Lower lobe of right lung (tissue), 2 donors: ENCODE measurements around the gene ERC1. TPM values are rescaled to one million over a fixed set of nuclear protein-coding genes. Genes with fewer than 3 reads are reported as not detected.
"Not testable (repeated sequence)": the region's sequence is repeated elsewhere in the genome, so short reads cannot be mapped to it uniquely, and the experiment has no call there.

Source experiments
- ATAC-seq, 2 donors: fragments of 200-7000 bp; cut with Tn5 transposase; one replicate each; pipeline ENCODE4 v1.9.1; 2020 to 2022; ENCODE audit warnings: mild to moderate bottlenecking in 2 of 2, moderate library complexity in 2 of 2
- DNase-seq: peaks from one replicate; pipeline ENCODE4 v3.0.0-alpha.2; 2020
- H3K27ac ChIP-seq: fragments of 200-600 bp; one replicate; pipeline ENCODE4 v1.8.0; 2022
- H3K27me3 ChIP-seq: fragments of 200-600 bp; one replicate; pipeline ENCODE4 v1.8.0; 2022; ENCODE audit warnings: low read depth
- H3K36me3 ChIP-seq: fragments of 200-600 bp; one replicate; pipeline ENCODE4 v1.8.0; 2022; ENCODE audit warnings: mild to moderate bottlenecking
- H3K4me1 ChIP-seq: fragments of 200-600 bp; one replicate; pipeline ENCODE4 v1.8.0; 2022
- H3K4me3 ChIP-seq: fragments of 200-600 bp; one replicate; pipeline ENCODE4 v1.8.0; 2022; ENCODE audit warnings: mild to moderate bottlenecking
- H3K9me3 ChIP-seq: fragments of 200-600 bp; one replicate; pipeline ENCODE4 v1.8.0; 2022
- intact Hi-C: fragments of 100-400 bp; cut with DNase I; formaldehyde crosslinking; loops from one replicate; pipeline ENCODE4 v1.11.0; 2022
- total RNA-seq: library from RNA; stranded (reverse); fragmentation: NEBNext Ultra II Directional; extraction: Animal tissue kit (Norgen Biotek cat#: 25700); gene quantifications from one replicate; pipeline ENCODE4 v1.2.1, GENCODE V29; 2021
- TF ChIP-seq, protein P1 (sequence below): fragments of 200-600 bp; IDR thresholded peaks from one replicate; pipeline ENCODE4 v1.8.0; 2022; ENCODE audit warnings: antibody characterized with exemption, mild to moderate bottlenecking
- donor health status: DM: no; HTN: yes; CAD: no; lungs with severe emphysema.

ERC1 gene
- total RNA-seq, 1 donor from 2014 or later = 66.3 TPM

DNA sequence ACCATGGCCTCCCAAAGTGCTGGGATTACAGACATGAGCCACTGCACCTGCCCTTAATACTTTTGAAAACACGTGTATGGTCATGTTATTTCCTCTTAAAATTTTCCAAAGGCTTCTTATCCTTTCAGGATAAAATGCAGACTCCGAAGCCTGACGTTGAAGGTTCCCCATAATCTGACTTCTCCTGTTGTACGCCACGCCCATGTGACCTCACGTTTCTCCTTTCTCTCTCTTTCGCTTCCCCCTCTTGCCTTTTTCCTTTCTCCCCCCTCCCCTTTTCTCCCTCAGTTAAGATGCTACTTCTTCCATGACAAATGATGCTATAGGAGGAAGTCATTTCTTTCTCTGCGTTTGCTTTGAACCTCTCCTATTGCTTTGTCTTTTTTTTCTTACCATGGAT, 337.4 kb downstream of the ERC1 start:
- Histone ChIP-seq H3K27me3 (no peaks in the 10 kb centered on the region), H3K4me1 (peaks cover 9% of the 10 kb centered on the region), H3K4me3 (no peak overlapping the region), H3K27ac (no peak overlapping the region), H3K36me3 (no peaks in the 10 kb centered on the region), H3K9me3 (no peaks in the 10 kb centered on the region)
- TF ChIP-seq, protein P1, sequence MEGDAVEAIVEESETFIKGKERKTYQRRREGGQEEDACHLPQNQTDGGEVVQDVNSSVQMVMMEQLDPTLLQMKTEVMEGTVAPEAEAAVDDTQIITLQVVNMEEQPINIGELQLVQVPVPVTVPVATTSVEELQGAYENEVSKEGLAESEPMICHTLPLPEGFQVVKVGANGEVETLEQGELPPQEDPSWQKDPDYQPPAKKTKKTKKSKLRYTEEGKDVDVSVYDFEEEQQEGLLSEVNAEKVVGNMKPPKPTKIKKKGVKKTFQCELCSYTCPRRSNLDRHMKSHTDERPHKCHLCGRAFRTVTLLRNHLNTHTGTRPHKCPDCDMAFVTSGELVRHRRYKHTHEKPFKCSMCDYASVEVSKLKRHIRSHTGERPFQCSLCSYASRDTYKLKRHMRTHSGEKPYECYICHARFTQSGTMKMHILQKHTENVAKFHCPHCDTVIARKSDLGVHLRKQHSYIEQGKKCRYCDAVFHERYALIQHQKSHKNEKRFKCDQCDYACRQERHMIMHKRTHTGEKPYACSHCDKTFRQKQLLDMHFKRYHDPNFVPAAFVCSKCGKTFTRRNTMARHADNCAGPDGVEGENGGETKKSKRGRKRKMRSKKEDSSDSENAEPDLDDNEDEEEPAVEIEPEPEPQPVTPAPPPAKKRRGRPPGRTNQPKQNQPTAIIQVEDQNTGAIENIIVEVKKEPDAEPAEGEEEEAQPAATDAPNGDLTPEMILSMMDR = no peak
- peak in 1 of 2 donors; percentile 75 for ATAC-seq
- intact Hi-C loops = no loop called here
- DNase-seq = peak; percentile 62

DNA sequence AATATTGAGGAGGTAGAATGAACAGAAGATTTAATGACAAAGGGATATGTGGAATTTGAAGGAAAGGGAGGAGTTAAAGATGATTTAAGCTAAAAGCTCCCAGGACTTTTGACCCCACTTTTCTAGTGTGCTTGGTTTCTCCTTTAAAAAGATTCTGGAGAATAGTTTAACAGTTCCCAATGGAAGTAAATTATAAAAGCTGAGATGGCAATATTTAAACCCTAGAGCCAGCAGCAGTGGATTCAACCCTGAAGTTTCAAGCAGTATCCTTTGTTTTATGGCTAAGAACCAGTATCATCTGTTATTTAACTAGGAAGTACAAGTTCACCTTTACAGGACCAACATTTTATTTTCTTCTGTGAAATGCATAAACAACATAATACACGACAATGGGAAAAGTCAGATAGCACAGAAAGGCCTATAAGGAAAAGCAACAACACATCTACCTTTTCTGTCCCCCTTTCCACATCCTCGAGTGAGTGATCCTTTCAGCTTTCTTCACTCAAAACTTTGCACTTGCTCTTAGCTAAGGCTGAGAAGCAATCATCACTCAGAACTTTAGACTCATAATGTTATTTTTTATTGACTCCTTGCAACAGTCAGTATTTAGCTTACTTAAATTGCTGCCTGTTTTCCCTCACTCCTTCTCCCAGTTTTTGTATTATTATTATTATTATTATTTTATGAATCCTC, 338.9 kb downstream of the ERC1 start:
- intact Hi-C loops = no loop called here
- Histone ChIP-seq H3K27me3 (no peaks in the 10 kb centered on the region), H3K27ac (no peak overlapping the region), H3K4me1 (peaks cover 7% of the 10 kb centered on the region), H3K4me3 (no peak overlapping the region), H3K36me3 (no peaks in the 10 kb centered on the region), H3K9me3 (no peaks in the 10 kb centered on the region)
- no peak for ATAC-seq
- no peak for DNase-seq
- TF ChIP-seq, protein P1 = no peak

DNA sequence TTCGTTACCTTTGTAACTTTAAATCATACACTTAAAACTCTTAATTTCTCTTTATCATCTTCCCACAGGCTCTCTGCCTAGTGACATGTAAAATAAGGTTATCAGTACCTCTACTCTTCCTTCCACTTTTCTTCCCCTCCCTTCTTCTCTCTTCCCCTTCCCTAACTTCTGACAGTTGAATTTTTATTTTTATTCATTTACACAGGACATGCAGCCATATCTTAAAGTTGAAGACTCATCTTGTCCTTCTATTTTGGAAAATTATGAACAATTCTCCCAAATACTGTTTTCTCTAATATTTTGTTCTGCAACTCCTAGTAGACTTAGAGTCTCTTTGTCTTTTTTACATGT, 339.4 kb downstream of the ERC1 start:
- Histone ChIP-seq H3K36me3 (no peaks in the 10 kb centered on the region), H3K4me1 (peaks cover 2% of the 10 kb centered on the region), H3K27me3 (no peaks in the 10 kb centered on the region), H3K9me3 (no peaks in the 10 kb centered on the region), H3K27ac (no peak overlapping the region), H3K4me3 (no peak overlapping the region)
- ATAC-seq = no peak
- no peak for DNase-seq
- intact Hi-C loops = no loop called here
- TF ChIP-seq, protein P1 = no peak

DNA sequence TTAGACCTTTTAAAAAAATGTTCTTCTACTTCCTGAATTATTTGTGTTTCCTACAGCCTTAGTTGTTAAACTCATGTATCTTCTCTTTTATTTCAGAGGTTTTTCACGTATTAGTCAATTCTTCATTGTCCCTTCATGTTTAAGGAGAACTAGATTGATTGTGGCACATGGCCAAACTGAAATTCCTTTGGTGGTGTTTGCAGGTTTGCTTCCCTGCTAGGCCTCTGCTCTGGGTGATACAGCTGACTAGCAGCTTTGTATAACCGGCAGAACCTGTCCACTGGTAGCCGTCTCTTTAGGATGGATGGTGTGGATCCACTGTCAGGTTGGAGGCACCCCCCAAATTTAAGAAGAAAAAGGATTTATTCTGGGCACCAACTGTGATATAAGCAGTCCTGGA, 341.3 kb downstream of the ERC1 start:
- Histone ChIP-seq H3K27ac (no peak overlapping the region), H3K27me3 (no peaks in the 10 kb centered on the region), H3K4me3 (no peak overlapping the region), H3K9me3 (no peaks in the 10 kb centered on the region), H3K36me3 (no peaks in the 10 kb centered on the region), H3K4me1 (no peaks in the 10 kb centered on the region)
- TF ChIP-seq, protein P1 = no peak
- ATAC-seq = no peak
- DNase-seq = no peak
- intact Hi-C loops = no loop called here

DNA sequence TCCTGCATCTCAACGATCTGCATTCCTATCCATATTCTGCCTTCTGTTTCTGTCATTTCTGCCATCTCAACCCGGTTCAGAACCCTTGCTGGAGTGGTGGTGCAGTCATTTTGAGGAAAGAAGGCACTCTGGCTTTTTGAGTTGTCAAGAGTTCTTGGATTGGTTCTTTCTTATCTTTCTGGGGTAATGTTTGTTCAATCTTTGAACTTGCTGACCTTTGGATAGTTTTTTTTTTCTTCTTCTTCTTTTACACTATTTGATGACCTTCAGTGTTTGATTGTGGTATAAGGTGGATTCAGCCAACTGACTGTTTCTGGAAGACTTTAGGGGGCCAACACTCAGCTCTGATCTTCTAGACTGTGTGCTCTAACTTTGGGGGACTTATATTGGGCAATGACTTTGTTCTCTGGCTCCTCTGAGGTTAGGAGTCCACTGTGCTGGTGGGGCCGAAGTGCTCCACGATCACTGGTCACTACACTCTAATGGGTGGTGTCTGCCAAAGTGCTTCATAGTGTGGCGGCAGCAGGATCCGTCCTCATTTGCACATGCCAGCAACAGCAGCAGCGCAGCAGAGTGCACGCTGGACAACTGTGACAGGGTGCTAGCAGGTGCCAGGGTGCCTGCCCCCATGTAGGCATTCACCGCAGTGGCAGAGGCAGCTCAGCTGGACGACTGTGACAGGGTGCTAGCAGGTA, 347.6 kb downstream of the ERC1 start:
- H3K9me3 ChIP-seq = no peaks in the 10 kb centered on the region
- TF ChIP-seq, protein P1 = no peak
- no peak overlapping the region for H3K27ac ChIP-seq
- ATAC-seq = no peak
- H3K27me3 ChIP-seq = no peaks in the 10 kb centered on the region
- intact Hi-C loops = no loop called here
- no peaks in the 10 kb centered on the region for H3K4me1 ChIP-seq
- DNase-seq = no peak
- H3K4me3 ChIP-seq = no peak overlapping the region
- no peaks in the 10 kb centered on the region for H3K36me3 ChIP-seq

DNA sequence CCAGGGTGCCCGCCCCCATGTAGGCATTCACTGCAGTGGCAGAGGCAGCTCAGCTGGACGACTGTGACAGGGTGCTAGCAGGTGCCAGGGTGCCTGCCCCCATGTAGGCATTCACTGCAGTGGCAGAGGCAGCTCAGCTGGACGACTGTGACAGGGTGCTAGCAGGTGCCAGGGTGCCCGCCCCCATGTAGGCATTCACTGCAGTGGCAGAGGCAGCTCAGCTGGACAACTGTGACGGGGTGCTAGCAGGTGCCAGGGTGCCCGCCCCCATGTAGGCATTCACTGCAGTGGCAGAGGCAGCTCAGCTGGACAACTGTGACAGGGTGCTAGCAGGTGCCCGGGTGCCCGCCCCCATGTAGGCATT, 348.1 kb downstream of the ERC1 start:
- intact Hi-C loops, DNase-seq, H3K27me3 ChIP-seq, H3K9me3 ChIP-seq, H3K4me1 ChIP-seq, H3K36me3 ChIP-seq, H3K27ac ChIP-seq, H3K4me3 ChIP-seq, ATAC-seq: not testable (repeated sequence)
